AG09319 (cell line): Measurements from ENCODE around the gene WAPL.

ENCODE experiments used
- DNase-seq: peaks from one replicate; pipeline ENCODE4 v3.0.0-alpha.2; 2010; ENCODE audit warnings: low read depth; ENCODE audit errors: extremely low read depth
- TF ChIP-seq, protein P1 (sequence below): IDR thresholded peaks from 2 replicates; pipeline ENCODE4 v1.5.1; 2011; ENCODE audit warnings: low read depth, mild to moderate bottlenecking, inconsistent platforms, low read length, moderate library complexity

WAPL gene

DNA sequence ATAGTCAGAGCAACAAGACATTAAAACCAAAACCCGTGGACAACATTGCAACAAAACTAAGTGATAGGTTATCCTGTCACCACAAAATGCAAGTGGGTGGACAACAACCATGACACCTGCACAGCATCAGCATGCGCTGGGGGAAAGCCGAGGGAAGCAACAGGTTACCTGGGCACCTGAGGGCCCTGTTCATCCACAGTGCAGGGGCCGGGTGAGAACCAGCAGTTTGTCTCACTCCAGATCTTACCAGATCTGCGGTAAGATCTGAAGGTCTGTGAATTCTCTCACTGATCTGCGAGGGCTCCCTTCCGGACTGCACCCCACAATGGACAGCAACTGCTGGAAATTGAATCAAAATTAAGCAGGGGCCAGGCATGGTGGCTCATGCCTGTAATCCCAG lies 124.5 kb downstream of the WAPL start:
- DNase-seq, result no peak
- TF ChIP-seq, protein P1, sequence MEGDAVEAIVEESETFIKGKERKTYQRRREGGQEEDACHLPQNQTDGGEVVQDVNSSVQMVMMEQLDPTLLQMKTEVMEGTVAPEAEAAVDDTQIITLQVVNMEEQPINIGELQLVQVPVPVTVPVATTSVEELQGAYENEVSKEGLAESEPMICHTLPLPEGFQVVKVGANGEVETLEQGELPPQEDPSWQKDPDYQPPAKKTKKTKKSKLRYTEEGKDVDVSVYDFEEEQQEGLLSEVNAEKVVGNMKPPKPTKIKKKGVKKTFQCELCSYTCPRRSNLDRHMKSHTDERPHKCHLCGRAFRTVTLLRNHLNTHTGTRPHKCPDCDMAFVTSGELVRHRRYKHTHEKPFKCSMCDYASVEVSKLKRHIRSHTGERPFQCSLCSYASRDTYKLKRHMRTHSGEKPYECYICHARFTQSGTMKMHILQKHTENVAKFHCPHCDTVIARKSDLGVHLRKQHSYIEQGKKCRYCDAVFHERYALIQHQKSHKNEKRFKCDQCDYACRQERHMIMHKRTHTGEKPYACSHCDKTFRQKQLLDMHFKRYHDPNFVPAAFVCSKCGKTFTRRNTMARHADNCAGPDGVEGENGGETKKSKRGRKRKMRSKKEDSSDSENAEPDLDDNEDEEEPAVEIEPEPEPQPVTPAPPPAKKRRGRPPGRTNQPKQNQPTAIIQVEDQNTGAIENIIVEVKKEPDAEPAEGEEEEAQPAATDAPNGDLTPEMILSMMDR, result no peak

DNA sequence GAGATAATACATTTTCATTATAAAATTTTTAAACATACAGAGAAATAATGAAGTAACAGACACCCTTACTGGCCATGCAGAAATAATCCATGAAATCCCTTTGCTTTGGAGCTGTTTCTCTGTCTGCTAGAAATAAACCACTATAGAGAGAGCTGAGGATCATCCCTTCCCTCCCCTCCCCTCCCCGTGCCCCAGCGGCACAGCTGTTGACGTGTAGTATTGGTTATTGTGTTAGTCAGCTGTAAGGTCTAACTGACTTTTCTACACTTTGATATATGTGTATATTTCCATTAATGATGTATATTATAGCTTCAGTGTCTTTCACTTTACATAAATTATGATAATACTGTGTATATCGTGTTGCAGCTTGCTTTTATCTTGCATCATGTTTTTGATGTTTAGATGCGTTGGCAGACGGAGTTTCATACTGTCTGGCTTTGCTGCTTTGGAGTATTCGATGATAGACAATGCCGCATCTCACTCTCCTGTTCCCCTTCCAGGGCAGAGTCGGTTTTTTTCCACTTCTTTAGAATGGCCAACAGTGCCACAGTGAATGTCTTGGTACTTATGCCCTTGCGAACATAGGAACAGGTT lies 127.6 kb downstream of the WAPL start:
- no peak for DNase-seq
- TF ChIP-seq, protein P1, result no peak

DNA sequence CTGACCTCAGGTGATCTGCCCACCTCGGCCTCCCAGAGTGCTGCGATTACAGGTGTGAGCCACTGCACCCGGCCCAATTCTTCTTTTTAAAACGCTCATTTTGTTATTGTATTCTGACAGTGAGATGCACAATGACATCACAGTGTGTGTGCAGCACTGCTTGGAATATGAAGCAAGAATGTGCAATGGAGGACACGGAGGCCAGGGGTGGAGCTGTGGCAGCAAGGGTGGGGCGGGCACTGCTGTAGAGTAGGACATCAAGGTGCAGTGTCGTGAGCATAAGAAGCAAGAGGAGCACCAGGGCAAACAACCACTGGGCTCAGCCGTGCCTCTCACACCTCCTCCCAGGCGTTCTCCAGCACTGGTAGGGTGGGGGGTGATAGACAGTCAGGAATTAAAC lies 128.2 kb downstream of the WAPL start:
- no peak for DNase-seq
- TF ChIP-seq, protein P1, result no peak

DNA sequence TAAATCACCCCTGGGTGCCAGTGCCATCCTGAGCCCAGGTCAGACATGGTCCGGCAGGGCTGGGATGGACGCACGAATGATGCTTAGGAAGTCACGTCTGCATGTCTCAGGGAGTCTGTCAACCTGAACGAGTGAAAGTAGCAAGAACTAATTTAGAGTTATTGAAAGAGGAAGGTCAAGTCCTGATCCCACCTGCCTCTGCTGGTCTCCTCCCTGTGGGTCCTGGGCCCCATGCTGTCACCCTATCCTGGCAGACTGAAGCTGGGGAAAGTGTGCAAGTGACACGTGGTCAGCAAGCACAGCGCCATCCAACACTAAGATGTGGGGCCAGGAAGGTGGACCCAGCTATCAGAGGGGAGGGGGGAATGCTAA lies 128.9 kb downstream of the WAPL start:
- no peak for DNase-seq
- TF ChIP-seq, protein P1, result no peak

DNA sequence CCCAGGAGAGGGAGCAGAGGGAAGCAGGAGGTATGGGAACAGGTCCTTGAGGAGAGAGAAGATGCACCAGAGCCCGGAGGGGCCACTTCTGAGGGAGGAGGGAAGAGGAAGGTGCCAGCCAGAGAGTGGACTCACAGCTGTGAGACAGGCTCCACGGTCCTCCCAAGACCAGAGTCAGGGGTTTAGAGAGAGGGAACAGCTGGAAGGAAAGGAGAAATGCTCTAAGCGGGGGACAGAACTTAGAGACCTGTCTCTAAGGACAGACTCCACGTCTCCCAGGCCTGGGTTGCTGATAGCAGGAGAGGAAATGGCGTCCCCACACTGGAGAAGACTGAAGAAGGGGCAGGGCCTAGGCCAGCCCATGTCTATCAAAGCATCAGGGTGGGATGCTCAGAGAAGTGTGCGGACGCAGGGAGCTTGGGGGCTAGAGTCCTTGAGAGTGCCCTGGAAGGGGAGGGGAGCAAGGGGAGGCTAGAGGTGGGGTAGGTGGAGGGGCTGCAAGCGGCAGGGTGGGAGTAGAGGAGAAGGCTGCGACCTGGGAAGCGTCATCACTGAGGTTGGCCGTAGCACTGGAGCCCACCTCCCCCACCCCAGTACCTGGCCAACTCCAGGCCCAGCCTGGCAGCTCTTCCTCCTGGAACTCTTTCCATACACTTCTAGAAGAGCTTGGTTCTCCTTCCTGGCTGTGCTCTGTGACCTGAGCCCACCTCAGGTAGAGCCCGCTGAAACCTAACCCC lies 129.4 kb downstream of the WAPL start:
- TF ChIP-seq, protein P1, result no peak
- DNase-seq, result no peak

DNA sequence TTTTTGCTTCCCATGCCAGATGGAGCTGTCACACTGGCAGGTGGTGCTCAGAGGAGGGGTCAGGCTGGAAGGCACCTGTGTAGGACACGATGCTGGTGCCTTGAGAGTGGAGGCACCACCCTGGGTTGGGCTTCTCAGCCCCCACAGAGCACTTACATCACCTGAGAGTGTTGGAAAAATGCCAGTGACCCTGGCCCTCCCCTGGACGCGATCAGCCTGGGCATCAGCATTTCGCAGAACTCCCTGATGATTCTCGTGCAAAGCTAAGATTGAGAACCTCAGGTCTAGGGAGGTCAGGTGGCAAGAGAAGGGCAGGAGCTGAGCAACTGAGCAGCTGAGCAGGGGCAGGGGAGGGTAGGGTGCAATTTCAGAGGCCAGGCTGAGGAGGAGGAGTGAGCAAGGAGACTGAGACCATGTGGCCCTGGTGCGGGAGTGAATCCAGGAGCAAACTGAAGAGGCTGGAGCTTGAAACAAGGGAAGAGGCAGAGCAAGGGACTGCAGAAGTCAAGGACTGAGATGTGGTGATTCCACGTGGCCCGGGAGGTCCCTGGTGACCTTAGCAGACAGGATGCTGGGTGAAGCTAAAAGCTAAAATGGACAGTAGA lies 130.3 kb downstream of the WAPL start:
- no peak for DNase-seq
- TF ChIP-seq, protein P1, result no peak
